ENCODE results near the gene ZNF688. TPM values are rescaled to one million over a fixed set of nuclear protein-coding genes. Genes with fewer than 3 reads are reported as not detected.

ZNF688 gene
- total and polyA plus RNA-seq, 9 of the 15 experiments (the other 6 are each of a cell fraction or from before 2014, with no cell fraction given): 0.48 to 12.9 (median 4.5) TPM

DNA sequence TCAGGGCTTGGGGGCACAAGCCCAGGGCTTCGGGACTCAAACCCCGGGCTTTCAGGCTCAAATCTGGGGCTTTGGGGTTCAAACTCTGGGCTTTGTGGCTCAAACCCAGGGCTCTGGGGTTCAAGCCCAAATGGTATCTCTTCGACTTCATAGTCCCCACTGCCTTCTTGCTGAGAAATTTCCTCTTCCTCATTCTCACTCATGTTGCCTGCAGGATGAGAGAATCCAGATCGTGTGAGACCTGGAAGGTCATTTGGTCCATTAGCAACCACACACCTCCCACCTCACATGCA lies 45.7 kb downstream of the ZNF688 start:
- Histone ChIP-seq H3K27ac (ENCODE audit: extremely low read depth, low read depth, low read length) (peak overlapping the region; percentile 97), H3K4me1 (replicated peaks in 1 of 2; ENCODE audit: control insufficient read depth in 2 of 2, insufficient read depth in 2 of 2, low read length in 2 of 2) (peaks cover 36 to 67% of the 10 kb centered on the region in 2 experiments; a peak in 4 of 5 replicates), H3K27me3 (ENCODE audit: control insufficient read depth in 2 of 2, insufficient read depth in 2 of 2, low read length in 2 of 2) (no peaks in the 10 kb centered on the region), H3K79me2 (ENCODE audit: control insufficient read depth, insufficient read depth, low read length) (peaks cover 19% of the 10 kb centered on the region), H3K9me3 (replicated peaks; ENCODE audit: control insufficient read depth, insufficient read depth, low read depth, low read length) (no peaks in the 10 kb centered on the region), H3K9ac (ENCODE audit: insufficient read depth in 1 of 2, low read depth in 2 of 2, low read length in 2 of 2) (peak overlapping the region; percentile 69 to 91), H3K4me3 (peak overlapping the region; percentile 78), H3K4me2 (ENCODE audit: insufficient read depth, low read length) (peak overlapping the region; percentile 68), H3K36me3 (ENCODE audit: control insufficient read depth, insufficient read depth, low read length) (peaks cover 17% of the 10 kb centered on the region; the same call in 1 of the 3 replicates), H2AFZ (ENCODE audit: low read depth, low read length) (no peak overlapping the region; the same call in 1 of the 2 replicates), H4K20me1 (replicated peaks; ENCODE audit: control insufficient read depth, insufficient read depth, low read length) (no peaks in the 10 kb centered on the region), H3K9me1 (ENCODE audit: control insufficient read depth, insufficient read depth, low read length) (peaks cover 4% of the 10 kb centered on the region)
- ChIA-PET CTCF (ENCODE audit: low intra/inter-chr PET ratio) (no interaction called here), POLR2A (interaction anchor here (0.6 to 4.3 kb wide), 5 partner anchors 9 to 16 kb away, joined by 3 to 16 read pairs (median 4); no protein-coding TSS in a partner anchor)
- intact Hi-C loops (cut with micrococcal nuclease) (loop anchor here (2.0 to 5.0 kb wide), 3 partner anchors 33 to 81 kb away; partner anchors contain the start of gene SEPHS2), in situ Hi-C loops (cut with MboI) (no loop called here)
- TSS peak; percentile 84 for BruUV-seq (replicated peaks)
- DNase-seq (ENCODE audit: extremely low read depth in 1 of 4, low spot score in 3 of 4): no peak
- no peak for ATAC-seq
- WGBS (ENCODE audit: insufficient coverage, low coverage, missing lambda C conversion rate): 39% methylated on average over 3 of the region's 4 CpGs
- no peak for FAIRE-seq
- TF ChIP-seq ZNF830 (CRISPR knock-in tag; IDR thresholded peaks at IDR 0.05): no peak
- TF ChIP-seq, protein P1, sequence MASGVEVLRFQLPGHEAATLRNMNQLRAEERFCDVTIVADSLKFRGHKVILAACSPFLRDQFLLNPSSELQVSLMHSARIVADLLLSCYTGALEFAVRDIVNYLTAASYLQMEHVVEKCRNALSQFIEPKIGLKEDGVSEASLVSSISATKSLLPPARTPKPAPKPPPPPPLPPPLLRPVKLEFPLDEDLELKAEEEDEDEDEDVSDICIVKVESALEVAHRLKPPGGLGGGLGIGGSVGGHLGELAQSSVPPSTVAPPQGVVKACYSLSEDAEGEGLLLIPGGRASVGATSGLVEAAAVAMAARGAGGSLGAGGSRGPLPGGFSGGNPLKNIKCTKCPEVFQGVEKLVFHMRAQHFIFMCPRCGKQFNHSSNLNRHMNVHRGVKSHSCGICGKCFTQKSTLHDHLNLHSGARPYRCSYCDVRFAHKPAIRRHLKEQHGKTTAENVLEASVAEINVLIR (CRISPR knock-in tag; IDR thresholded peaks at IDR 0.05): no peak
- TF ChIP-seq, protein P2, sequence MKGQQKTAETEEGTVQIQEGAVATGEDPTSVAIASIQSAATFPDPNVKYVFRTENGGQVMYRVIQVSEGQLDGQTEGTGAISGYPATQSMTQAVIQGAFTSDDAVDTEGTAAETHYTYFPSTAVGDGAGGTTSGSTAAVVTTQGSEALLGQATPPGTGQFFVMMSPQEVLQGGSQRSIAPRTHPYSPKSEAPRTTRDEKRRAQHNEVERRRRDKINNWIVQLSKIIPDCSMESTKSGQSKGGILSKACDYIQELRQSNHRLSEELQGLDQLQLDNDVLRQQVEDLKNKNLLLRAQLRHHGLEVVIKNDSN (CRISPR knock-in tag; IDR thresholded peaks at IDR 0.05): peak; percentile 40; the same call in 1 of the 2 replicates
- TF ChIP-seq NFATC3 (IDR thresholded peaks at IDR 0.05): no peak
- TF ChIP-seq MEIS2 (IDR thresholded peaks at IDR 0.05; ENCODE audit: partially characterized antibody): no peak
- TF ChIP-seq NCOR1 (IDR thresholded peaks at IDR 0.05): no peak
- no peak for TF ChIP-seq STAT5A (IDR thresholded peaks at IDR 0.05; ENCODE audit: borderline replicate concordance, low read length)
- TF ChIP-seq TBP (optimal IDR thresholded peaks at IDR 0.05; ENCODE audit: low read depth, low read length): peak; percentile 12
- TF ChIP-seq SPI1 (IDR thresholded peaks at IDR 0.05; ENCODE audit: borderline replicate concordance, low read depth, low read length): peak; percentile 80; the same call in 1 of the 2 replicates
